HepG2 (cell line): ENCODE results near the gene CYP27A1. TPM values are rescaled to one million over a fixed set of nuclear protein-coding genes. Genes with fewer than 3 reads are reported as not detected.

Experiments used
- ATAC-seq: fragments of 200-7000 bp; cut with Tn5 transposase; 3 replicates; pipeline ENCODE4 v1.9.1; 2020; ENCODE audit warnings: mild to moderate bottlenecking, moderate library complexity
- BruUV-seq: library from RNA; stranded (reverse); fragments of 400-500 nt; replicated peaks from 2 replicates; lab custom pipeline; 2021; lab: Mats Ljungman, UMichigan
- CTCF ChIA-PET: fragments of 300-600 bp; formaldehyde crosslinking; extraction: SDS; loops from one replicate; lab custom pipeline; 2021; ENCODE audit warnings: low total read pairs, inconsistent platforms, low intra/inter-chr PET ratio; lab: Yijun Ruan, JAX
- POLR2A ChIA-PET: fragments of 350-600 bp; sonication (Branson Sonifier 250); formaldehyde crosslinking; loops from one replicate; lab custom pipeline; 2020; ENCODE audit warnings: antibody characterized with exemption, inconsistent platforms; lab: Yijun Ruan, JAX
- DNase-seq: peaks from one replicate; pipeline ENCODE4 v3.0.0-alpha.2; 2015; ENCODE audit warnings: low spot score
- FAIRE-seq: peaks from 3 replicates; lab custom pipeline; 2011; peaks lifted over from hg19 to GRCh38; lab: Jason Lieb, UNC
- H2AFZ ChIP-seq: one replicate; pipeline ENCODE4 v1.6.1; 2011; ENCODE audit warnings: low read length, inconsistent platforms
- H3K27ac ChIP-seq: fragments of 300-600 bp; 3 replicates; pipeline ENCODE4 v1.8.0; 2011; ENCODE audit warnings: mixed run types, mild to moderate bottlenecking, mixed read lengths, low read length, inconsistent platforms; ENCODE audit not compliant: insufficient read depth; ENCODE audit errors: extremely low read length
- H3K27me3 ChIP-seq, 2 experiments: fragments of 200-600 bp in 1 of 2; 2 replicates in 1 of 2; 3 replicates in 1 of 2; pipeline versions ENCODE4 v1.6.0 to v1.8.0; 2011; ENCODE audit warnings: low read length in 2 of 2, mild to moderate bottlenecking in 2 of 2, moderate library complexity in 2 of 2, inconsistent platforms in 1 of 2; ENCODE audit not compliant: insufficient read depth in 2 of 2, control insufficient read depth in 1 of 2
- H3K36me3 ChIP-seq, 2 experiments: fragments of 200-600 bp in 1 of 2; replicated peaks in 1 of 2; 2 replicates in 1 of 2; 3 replicates in 1 of 2; pipeline versions ENCODE4 v1.5.1 to v1.8.0; 2011; ENCODE audit warnings: low read length in 2 of 2, inconsistent platforms in 1 of 2; ENCODE audit not compliant: insufficient read depth in 2 of 2, control insufficient read depth in 1 of 2
- H3K4me1 ChIP-seq: 2 replicates; pipeline ENCODE4 v1.5.1; 2012; ENCODE audit warnings: low read length, inconsistent platforms; ENCODE audit not compliant: insufficient read depth
- H3K4me2 ChIP-seq: 2 replicates; pipeline ENCODE4 v1.6.0; 2011; ENCODE audit warnings: low read depth, low read length, inconsistent platforms
- H3K4me3 ChIP-seq, 3 experiments: fragments of 200-600 bp in 1 of 3; sonication (generic), shearing (Covaris generic) in 1 of 3; replicated peaks in 1 of 3; 2 replicates each; pipeline ENCODE4 v1.5.1; 2011 to 2016; ENCODE audit warnings: low read length in 3 of 3, inconsistent platforms in 2 of 3, low read depth in 2 of 3, mild to moderate bottlenecking in 2 of 3, control low read depth in 1 of 3, mixed read lengths in 1 of 3; ENCODE audit not compliant: insufficient read depth in 1 of 3
- H3K79me2 ChIP-seq: one replicate; pipeline ENCODE4 v1.6.1; 2011; ENCODE audit warnings: low read length, inconsistent platforms; ENCODE audit not compliant: insufficient read depth
- H3K9ac ChIP-seq: 2 replicates; pipeline ENCODE4 v1.6.0; 2011; ENCODE audit warnings: mild to moderate bottlenecking, low read depth, low read length, inconsistent platforms; ENCODE audit not compliant: insufficient read depth
- H3K9me3 ChIP-seq: 2 replicates; pipeline ENCODE4 v1.5.1; 2012; ENCODE audit warnings: mild to moderate bottlenecking, low read length
- H4K20me1 ChIP-seq: 2 replicates; pipeline ENCODE4 v1.6.0; 2011; ENCODE audit warnings: inconsistent platforms, mild to moderate bottlenecking, low read length, moderate library complexity; ENCODE audit not compliant: insufficient read depth
- ARID5B ChIP-seq: IDR thresholded peaks from 2 replicates; pipeline ENCODE4 v1.4.0; 2020; ENCODE audit warnings: mild to moderate bottlenecking, missing genetic modification reagents
- CTCF ChIP-seq: sonication (generic); formaldehyde crosslinking; IDR thresholded peaks from 2 replicates; pipeline ENCODE4 v1.5.0; 2020; ENCODE audit warnings: mild to moderate bottlenecking, missing genetic modification reagents, moderate library complexity
- GLMP ChIP-seq: sonication (generic); formaldehyde crosslinking; IDR thresholded peaks from 2 replicates; pipeline ENCODE4 v1.9.0; 2021; ENCODE audit warnings: missing genetic modification reagents, mild to moderate bottlenecking, borderline replicate concordance
- MIER2 ChIP-seq: IDR thresholded peaks from 2 replicates; pipeline ENCODE4 v1.6.1; 2016; ENCODE audit warnings: missing biosample characterization, missing genetic modification reagents
- MTERF4 ChIP-seq: sonication (generic); formaldehyde crosslinking; IDR thresholded peaks from 2 replicates; pipeline ENCODE4 v1.8.0; 2023; ENCODE audit warnings: mild to moderate bottlenecking, missing genetic modification reagents
- SMARCC2 ChIP-seq: fragments of 450-650 bp; IDR thresholded peaks from 2 replicates; pipeline ENCODE4 v1.6.1; 2017; ENCODE audit warnings: antibody characterized with exemption, mild to moderate bottlenecking
- ZNF230 ChIP-seq: sonication (generic); formaldehyde crosslinking; IDR thresholded peaks from 2 replicates; pipeline ENCODE4 v1.4.0; 2020; ENCODE audit warnings: mild to moderate bottlenecking, missing genetic modification reagents
- ZNF501 ChIP-seq: sonication (generic); formaldehyde crosslinking; IDR thresholded peaks from 2 replicates; pipeline ENCODE4 v1.5.1; 2020; ENCODE audit warnings: mild to moderate bottlenecking, moderate library complexity, missing genetic modification reagents
- ZNF746 ChIP-seq: sonication (generic); formaldehyde crosslinking; IDR thresholded peaks from 2 replicates; pipeline ENCODE4 v1.8.0; 2022; ENCODE audit warnings: mild to moderate bottlenecking, missing genetic modification reagents
- ZNF770 ChIP-seq: sonication (generic); formaldehyde crosslinking; IDR thresholded peaks from 2 replicates; pipeline ENCODE4 v1.5.0; 2020; ENCODE audit warnings: mild to moderate bottlenecking, missing genetic modification reagents
- WGBS: methylation state at CpG from one replicate; pipeline ENCODE4 v1.1.6; 2017; ENCODE audit warnings: low lambda C conversion rate; 5-methylcytosine and 5-hydroxymethylcytosine counted together
- in situ Hi-C: cut with HindIII; loops from 2 replicates; pipeline ENCODE4 v1.10.0; 2017; ENCODE audit warnings: low pct_unique_long_range_greater_than_20kb; ENCODE audit not compliant: extremely low pct_ligation_motif_present
- intact Hi-C: fragments of 100-400 bp; cut with micrococcal nuclease; formaldehyde crosslinking; loops from one replicate; pipeline ENCODE4 v1.10.0; 2022; ENCODE audit not compliant: unreplicated experiment
- polyA plus RNA-seq, 8 experiments: library from polyadenylated mRNA; depleted of rRNA in 3 of 8; stranded (reverse) in 7 of 8; unstranded in 1 of 8; fragments of >200 nt; fragmentation: Illumina TruSeq in 4 of 8; extraction: Trizol in 4 of 8; gene quantifications; 2 replicates each; pipeline versions ENCODE4 v1.2.1 to v1.2.3, GENCODE V29; 2011 to 2016; ENCODE audit warnings: low read depth in 4 of 8, missing spikeins in 1 of 8, mixed read lengths in 1 of 8; ENCODE audit not compliant: insufficient read depth in 1 of 8
- total RNA-seq, 5 experiments: library from RNA; depleted of rRNA; stranded (reverse); fragments of >200 nt; fragmentation: Illumina TruSeq; extraction: Trizol; gene quantifications; 2 replicates each; pipeline ENCODE4 v1.2.3, GENCODE V29; 2016; ENCODE audit warnings: low read depth in 1 of 5

CYP27A1 gene
- total and polyA plus RNA-seq, 2 of the 13 experiments (the other 11 are each of a cell fraction or from before 2014, with no cell fraction given): 157 to 266 TPM

GRCh38 chr2:218852911-218853667 is 71.1 kb downstream of the CYP27A1 start:
- Histone ChIP-seq H3K4me3 (no peak overlapping the region), H4K20me1 (no peaks in the 10 kb centered on the region; the same call in 1 of the 2 replicates), H3K27ac (no peak overlapping the region), H3K4me2 (peak overlapping the region; percentile 40; the same call in 1 of the 2 replicates), H3K9me3 (no peaks in the 10 kb centered on the region), H3K27me3 (peaks cover 8 to 74% of the 10 kb centered on the region in 2 experiments; a peak in 4 of 5 replicates), H3K9ac (no peak overlapping the region), H2AFZ (no peak overlapping the region), H3K79me2 (no peaks in the 10 kb centered on the region), H3K4me1 (peaks cover 30% of the 10 kb centered on the region), H3K36me3 (no peaks in the 10 kb centered on the region)
- in situ Hi-C loops: no loop called here
- WGBS: 23% methylated on average over 16 of the region's 16 CpGs
- no TSS peak for BruUV-seq
- intact Hi-C loops: loop anchor here (1.0 kb wide), 1 partner anchor 45 kb away; no protein-coding TSS in a partner anchor
- ChIA-PET CTCF (interaction anchor here (0.6 to 2.5 kb wide), 3 partner anchors 23 to 205 kb away, joined by 3 to 32 read pairs (median 9); no protein-coding TSS in a partner anchor), POLR2A (no interaction called here)
- ATAC-seq: peak; percentile 69
- DNase-seq: peak; percentile 61
- FAIRE-seq: peak; percentile 95
- TF ChIP-seq ZNF230 (peak; percentile 71; the same call in 1 of the 2 replicates), GLMP (CRISPR knock-in tag) (no peak), SMARCC2 (0 out of 2 replicates have a peak, but pooled peaks have one; percentile 13), MTERF4 (CRISPR knock-in tag) (no peak), ZNF746 (CRISPR knock-in tag) (0 out of 2 replicates have a peak, but pooled peaks have one; percentile 35), MIER2 (0 out of 2 replicates have a peak, but pooled peaks have one; percentile 31), ARID5B (0 out of 2 replicates have a peak, but pooled peaks have one; percentile 14), CTCF (CRISPR knock-in tag) (peak; percentile 94), ZNF770 (CRISPR knock-in tag) (0 out of 2 replicates have a peak, but pooled peaks have one; percentile 25), ZNF501 (peak; percentile 74)
